Measurements from ENCODE around the gene PRKG1.

Gene PRKG1

DNA sequence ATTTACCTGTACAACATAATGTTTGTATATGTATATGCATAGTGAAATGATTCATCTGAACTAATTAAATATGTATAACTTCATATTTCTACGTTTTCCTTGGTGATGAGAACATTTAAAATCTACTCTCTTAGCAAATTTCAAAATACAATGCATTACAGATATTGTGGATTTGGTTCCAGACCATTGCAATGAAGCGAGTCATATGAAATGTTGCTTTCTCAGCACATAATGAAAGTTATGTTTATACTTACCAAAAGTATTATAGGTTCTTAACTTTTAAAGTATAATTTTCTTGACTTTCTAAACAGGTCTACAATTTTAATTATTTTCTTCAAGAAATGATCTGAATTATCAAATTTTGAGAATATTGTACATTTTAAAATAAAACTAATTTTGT lies 435.9 kb downstream of the PRKG1 start:
- Mint-ChIP-seq H3K36me3 (ENCODE audit: low read depth) (no peaks in the 10 kb centered on the region), H3K4me1 (ENCODE audit: low read depth) (no peaks in the 10 kb centered on the region), H3K27ac (no peak overlapping the region), H3K4me3 (no peak overlapping the region), H3K27me3 (no peaks in the 10 kb centered on the region), H3K9me3 (no peaks in the 10 kb centered on the region)

- H3K4me1 Mint-ChIP-seq (ENCODE audit: low read depth), result no peaks in the 10 kb centered on the region
- no peak overlapping the region for H3K27ac Mint-ChIP-seq
- H3K27me3 Mint-ChIP-seq, result no peaks in the 10 kb centered on the region
- no peaks in the 10 kb centered on the region for H3K36me3 Mint-ChIP-seq (ENCODE audit: low read depth)
- H3K9me3 Mint-ChIP-seq, result no peaks in the 10 kb centered on the region
- H3K4me3 Mint-ChIP-seq, result no peak overlapping the region
Measured at GRCh38 chr10:51521605-51522004, 447.3 kb downstream of the PRKG1 start.

DNA sequence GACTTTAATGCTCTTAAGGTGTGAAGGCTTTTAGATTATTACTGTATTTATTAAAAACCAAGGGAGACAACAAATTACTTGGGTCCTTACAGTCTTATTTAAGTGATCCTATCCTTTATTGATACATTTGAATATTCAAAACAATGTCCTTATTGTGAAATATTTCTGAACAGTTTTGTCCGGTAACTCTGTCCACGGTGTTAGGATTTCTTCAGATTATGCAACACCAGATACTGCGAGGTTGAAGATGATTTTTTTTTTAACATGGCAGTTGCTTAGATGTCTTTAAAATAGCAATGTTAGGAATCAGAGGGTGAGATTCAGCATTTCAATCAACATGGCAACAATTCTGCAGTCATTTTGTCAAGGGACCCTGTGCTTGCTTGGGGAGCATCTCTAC lies 448.6 kb downstream of the PRKG1 start:
- no peaks in the 10 kb centered on the region for H3K36me3 Mint-ChIP-seq (ENCODE audit: low read depth)
- no peak overlapping the region for H3K4me3 Mint-ChIP-seq
- no peaks in the 10 kb centered on the region for H3K9me3 Mint-ChIP-seq

DNA sequence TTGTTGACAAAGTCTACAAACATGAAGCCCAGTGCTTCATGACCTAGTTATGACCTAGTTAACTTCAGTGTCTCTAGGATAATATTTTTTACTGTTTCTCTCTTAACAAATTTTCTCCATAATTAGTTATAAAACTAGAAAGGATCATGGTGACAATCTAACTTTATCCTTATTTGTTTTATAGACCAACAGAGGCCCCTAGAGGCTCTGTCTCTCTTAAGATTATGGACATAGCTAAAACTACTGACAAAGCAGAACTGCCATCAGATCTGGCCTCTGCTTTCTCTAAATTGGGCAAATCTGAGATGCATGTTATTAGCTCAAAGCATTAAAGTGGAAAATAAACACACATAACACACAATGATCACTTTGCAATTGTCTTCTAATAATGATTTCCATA lies 449.2 kb downstream of the PRKG1 start:
- Mint-ChIP-seq H3K9me3 (no peaks in the 10 kb centered on the region), H3K27ac (no peak overlapping the region)

More for the DNA sequence above, 448.6 kb downstream of the PRKG1 start:
- Mint-ChIP-seq H3K27me3 (no peaks in the 10 kb centered on the region), H3K4me1 (ENCODE audit: low read depth) (no peaks in the 10 kb centered on the region), H3K27ac (no peak overlapping the region)

GRCh38 chr10:51524041-51524440 lies 449.8 kb downstream of the PRKG1 start:
- Mint-ChIP-seq H3K27ac (no peak overlapping the region), H3K36me3 (ENCODE audit: low read depth) (no peaks in the 10 kb centered on the region), H3K4me3 (no peak overlapping the region), H3K27me3 (no peaks in the 10 kb centered on the region), H3K4me1 (ENCODE audit: low read depth) (no peaks in the 10 kb centered on the region), H3K9me3 (no peaks in the 10 kb centered on the region)

More for the DNA sequence above, 449.2 kb downstream of the PRKG1 start:
- Mint-ChIP-seq H3K4me3 (no peak overlapping the region), H3K4me1 (ENCODE audit: low read depth) (no peaks in the 10 kb centered on the region), H3K36me3 (ENCODE audit: low read depth) (no peaks in the 10 kb centered on the region), H3K27me3 (no peaks in the 10 kb centered on the region)

GRCh38 chr10:51527522-51528219 lies 453.4 kb downstream of the PRKG1 start:
- Mint-ChIP-seq H3K27me3 (no peaks in the 10 kb centered on the region), H3K9me3 (no peaks in the 10 kb centered on the region), H3K4me3 (no peak overlapping the region), H3K36me3 (ENCODE audit: low read depth) (no peaks in the 10 kb centered on the region), H3K27ac (no peak overlapping the region), H3K4me1 (ENCODE audit: low read depth) (no peaks in the 10 kb centered on the region)

DNA sequence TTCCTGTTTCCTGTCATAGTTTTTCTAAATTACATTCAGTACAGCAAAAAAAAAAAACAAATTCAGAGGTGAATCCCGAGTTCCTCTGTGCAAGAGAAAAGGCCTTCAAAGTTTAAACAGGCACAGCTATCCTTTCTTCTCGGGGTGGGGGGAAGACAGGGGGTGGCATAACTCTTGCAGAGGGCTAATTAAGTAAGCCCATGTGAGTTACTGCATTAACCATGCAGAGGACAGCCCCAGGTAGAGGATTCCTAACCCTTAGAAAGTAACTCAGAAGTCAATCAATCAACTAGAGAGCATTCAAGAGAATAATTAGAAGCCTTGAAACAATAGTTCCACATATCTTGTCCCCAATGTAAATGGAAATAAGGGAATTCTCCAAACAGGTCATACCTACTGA lies 454.2 kb downstream of the PRKG1 start:
- Mint-ChIP-seq H3K36me3 (ENCODE audit: low read depth) (no peaks in the 10 kb centered on the region), H3K4me3 (no peak overlapping the region), H3K9me3 (no peaks in the 10 kb centered on the region), H3K4me1 (ENCODE audit: low read depth) (no peaks in the 10 kb centered on the region), H3K27me3 (no peaks in the 10 kb centered on the region), H3K27ac (no peak overlapping the region)

- no peaks in the 10 kb centered on the region for H3K27me3 Mint-ChIP-seq
- no peaks in the 10 kb centered on the region for H3K4me1 Mint-ChIP-seq (ENCODE audit: low read depth)
- no peak overlapping the region for H3K4me3 Mint-ChIP-seq
- H3K36me3 Mint-ChIP-seq (ENCODE audit: low read depth), result no peaks in the 10 kb centered on the region
- no peak overlapping the region for H3K27ac Mint-ChIP-seq
- H3K9me3 Mint-ChIP-seq, result no peaks in the 10 kb centered on the region
Measured at GRCh38 chr10:51530541-51530940, 456.3 kb downstream of the PRKG1 start.

- H3K36me3 Mint-ChIP-seq (ENCODE audit: low read depth), result no peaks in the 10 kb centered on the region
- no peaks in the 10 kb centered on the region for H3K4me1 Mint-ChIP-seq (ENCODE audit: low read depth)
- H3K27ac Mint-ChIP-seq, result no peak overlapping the region
- no peaks in the 10 kb centered on the region for H3K9me3 Mint-ChIP-seq
- H3K4me3 Mint-ChIP-seq, result no peak overlapping the region
- no peaks in the 10 kb centered on the region for H3K27me3 Mint-ChIP-seq
Measured at GRCh38 chr10:51532044-51532443, 457.8 kb downstream of the PRKG1 start.

GRCh38 chr10:51542853-51543252 lies 468.6 kb downstream of the PRKG1 start:
- Mint-ChIP-seq H3K9me3 (peaks cover 4% of the 10 kb centered on the region), H3K27me3 (no peaks in the 10 kb centered on the region), H3K27ac (no peak overlapping the region), H3K36me3 (ENCODE audit: low read depth) (no peaks in the 10 kb centered on the region), H3K4me1 (ENCODE audit: low read depth) (no peaks in the 10 kb centered on the region), H3K4me3 (no peak overlapping the region)

DNA sequence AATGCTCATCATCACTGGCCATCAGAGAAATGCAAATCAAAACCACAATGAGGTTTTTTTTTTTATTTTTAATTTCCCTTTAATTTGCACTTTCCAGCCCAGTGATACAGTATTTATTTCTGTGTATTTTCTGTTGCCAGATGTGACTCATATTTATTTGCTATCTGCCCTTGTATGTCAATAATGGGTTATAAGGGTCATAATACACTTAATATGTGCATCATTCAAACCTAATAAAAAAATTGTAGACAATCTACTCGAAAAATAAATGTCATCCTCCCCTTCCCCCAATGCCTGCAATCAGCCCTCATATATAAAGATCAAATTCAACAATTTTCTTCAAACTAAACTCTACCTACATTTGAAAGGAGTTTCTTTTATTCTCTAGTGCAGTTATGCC lies 470.6 kb downstream of the PRKG1 start:
- Mint-ChIP-seq H3K36me3 (ENCODE audit: low read depth) (no peaks in the 10 kb centered on the region), H3K4me1 (ENCODE audit: low read depth) (no peaks in the 10 kb centered on the region), H3K27ac (no peak overlapping the region), H3K9me3 (peaks cover 4% of the 10 kb centered on the region), H3K4me3 (no peak overlapping the region), H3K27me3 (no peaks in the 10 kb centered on the region)

- Mint-ChIP-seq H3K9me3 (peaks cover 4% of the 10 kb centered on the region), H3K36me3 (ENCODE audit: low read depth) (no peaks in the 10 kb centered on the region), H3K4me3 (no peak overlapping the region), H3K4me1 (ENCODE audit: low read depth) (no peaks in the 10 kb centered on the region), H3K27ac (no peak overlapping the region), H3K27me3 (no peaks in the 10 kb centered on the region)
Measured at GRCh38 chr10:51547941-51548340, 473.7 kb downstream of the PRKG1 start.

DNA sequence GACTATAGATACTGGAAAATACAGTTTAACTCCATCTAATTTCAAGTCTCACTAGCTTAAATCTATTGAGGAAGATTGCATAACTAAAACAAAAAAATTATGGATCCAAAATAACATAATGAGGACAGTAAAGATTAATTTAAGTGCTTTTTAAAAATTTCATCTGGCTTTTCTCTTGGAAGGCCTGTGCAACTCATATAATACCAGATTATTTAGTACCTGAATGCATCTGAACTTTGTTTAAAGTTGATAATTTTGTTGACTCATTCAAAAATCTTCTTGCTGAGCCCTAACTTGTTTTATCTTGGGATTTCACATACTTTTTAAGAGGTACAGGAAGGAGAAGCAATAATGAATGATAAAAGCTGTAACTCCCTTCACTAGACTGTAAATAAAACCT lies 478.6 kb downstream of the PRKG1 start:
- Mint-ChIP-seq H3K4me3 (no peak overlapping the region), H3K36me3 (ENCODE audit: low read depth) (no peaks in the 10 kb centered on the region), H3K27ac (no peak overlapping the region), H3K9me3 (no peaks in the 10 kb centered on the region), H3K27me3 (no peaks in the 10 kb centered on the region), H3K4me1 (ENCODE audit: low read depth) (no peaks in the 10 kb centered on the region)

DNA sequence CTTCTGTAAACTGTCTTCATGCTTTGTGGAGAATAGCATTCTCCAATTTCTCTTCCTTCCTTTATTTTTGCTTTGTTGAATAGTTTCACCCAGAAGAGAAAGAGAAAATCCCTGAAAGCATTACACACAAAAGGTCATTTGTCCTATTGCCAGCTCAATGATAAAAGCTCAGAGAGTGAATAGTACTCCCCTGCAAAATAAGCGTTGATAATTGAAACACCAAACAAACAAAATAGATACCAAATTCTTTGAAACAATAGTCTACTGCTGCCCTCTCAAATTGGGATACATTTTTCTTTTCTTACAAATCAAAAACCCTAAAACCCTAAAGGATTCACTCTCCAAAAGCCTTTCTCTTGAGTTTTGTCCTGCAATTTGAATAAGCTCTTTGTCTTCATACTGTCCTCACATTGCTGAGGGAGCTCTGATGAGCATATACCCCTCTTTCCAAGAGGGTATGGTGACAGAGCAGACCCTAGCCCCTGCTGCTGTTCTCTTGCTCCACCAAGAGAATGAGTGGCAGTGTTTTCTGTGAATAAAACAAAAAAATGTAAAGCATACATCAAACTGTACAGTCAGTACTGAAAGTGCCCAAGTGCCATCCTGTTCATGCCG lies 490.7 kb downstream of the PRKG1 start:
- Mint-ChIP-seq H3K36me3 (ENCODE audit: low read depth) (no peaks in the 10 kb centered on the region), H3K9me3 (no peaks in the 10 kb centered on the region), H3K27ac (no peak overlapping the region), H3K27me3 (no peaks in the 10 kb centered on the region), H3K4me1 (ENCODE audit: low read depth) (no peaks in the 10 kb centered on the region), H3K4me3 (no peak overlapping the region)

GRCh38 chr10:51567271-51567670 lies 493.0 kb downstream of the PRKG1 start:
- Mint-ChIP-seq H3K4me1 (ENCODE audit: low read depth) (no peaks in the 10 kb centered on the region), H3K27ac (no peak overlapping the region), H3K4me3 (no peak overlapping the region), H3K36me3 (ENCODE audit: low read depth) (no peaks in the 10 kb centered on the region), H3K27me3 (no peaks in the 10 kb centered on the region), H3K9me3 (no peaks in the 10 kb centered on the region)

- no peak overlapping the region for H3K27ac Mint-ChIP-seq
- H3K4me3 Mint-ChIP-seq, result no peak overlapping the region
- no peaks in the 10 kb centered on the region for H3K9me3 Mint-ChIP-seq
- H3K27me3 Mint-ChIP-seq, result no peaks in the 10 kb centered on the region
- H3K4me1 Mint-ChIP-seq (ENCODE audit: low read depth), result no peaks in the 10 kb centered on the region
- H3K36me3 Mint-ChIP-seq (ENCODE audit: low read depth), result no peaks in the 10 kb centered on the region
Measured at GRCh38 chr10:51569467-51569866, 495.2 kb downstream of the PRKG1 start.

Data from stimulated activated naive CD8-positive, alpha-beta T cell treated with anti-CD3 and anti-CD28 coated beads, Interleukin-15, Interleukin-2, amounts not matched to agents 100 ng/mL and 50 ng/mL, for 24 hours (primary cell).